HG02943 (cell line): ENCODE results near the gene BOK.
"Not testable (repeated sequence)": the region's sequence is repeated elsewhere in the genome, so short reads cannot be mapped to it uniquely, and the experiment has no call there.

Source experiments
- ATAC-seq: cut with Tn5 transposase; IDR thresholded peaks from one replicate; pipeline ENCODE4 v1.9.1; 2021; ENCODE audit warnings: mild to moderate bottlenecking, low read depth, moderate library complexity; ENCODE audit not compliant: unreplicated experiment

The BOK gene

DNA sequence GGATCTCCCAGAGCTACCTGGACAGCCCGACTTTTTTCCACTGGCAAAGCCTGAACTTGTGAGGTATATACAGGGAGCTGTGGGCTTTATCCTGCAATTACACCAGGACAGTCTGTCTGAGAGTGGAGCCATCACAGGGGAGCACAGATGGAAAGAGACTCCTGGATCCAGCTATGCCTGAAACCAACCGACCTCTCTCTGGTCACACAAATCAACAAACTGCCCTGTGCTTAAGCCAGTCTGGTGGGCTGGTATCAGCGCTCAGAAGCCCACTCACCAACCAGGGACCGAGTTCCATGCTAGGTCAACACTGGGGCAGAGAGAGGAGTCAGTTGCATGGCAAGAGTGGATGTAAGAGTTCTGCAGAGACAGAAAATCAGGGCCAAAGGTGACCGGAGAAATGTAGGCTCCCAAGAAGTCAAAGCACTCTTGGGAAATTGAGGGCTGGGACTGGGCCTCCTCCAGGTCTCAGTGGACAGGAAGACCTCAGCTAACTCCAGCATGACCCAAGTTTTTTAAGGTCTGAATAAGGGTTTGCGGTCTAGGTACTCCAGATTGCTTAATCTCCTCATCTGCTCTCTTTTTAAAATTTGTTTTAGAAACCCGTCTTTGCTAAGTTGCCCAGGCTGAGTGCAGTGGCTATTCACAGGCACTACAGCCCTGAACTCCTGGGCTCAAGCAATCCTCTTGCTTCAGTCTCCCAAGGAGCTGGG lies 3.8 kb upstream of the BOK start:
- no peak for ATAC-seq

DNA sequence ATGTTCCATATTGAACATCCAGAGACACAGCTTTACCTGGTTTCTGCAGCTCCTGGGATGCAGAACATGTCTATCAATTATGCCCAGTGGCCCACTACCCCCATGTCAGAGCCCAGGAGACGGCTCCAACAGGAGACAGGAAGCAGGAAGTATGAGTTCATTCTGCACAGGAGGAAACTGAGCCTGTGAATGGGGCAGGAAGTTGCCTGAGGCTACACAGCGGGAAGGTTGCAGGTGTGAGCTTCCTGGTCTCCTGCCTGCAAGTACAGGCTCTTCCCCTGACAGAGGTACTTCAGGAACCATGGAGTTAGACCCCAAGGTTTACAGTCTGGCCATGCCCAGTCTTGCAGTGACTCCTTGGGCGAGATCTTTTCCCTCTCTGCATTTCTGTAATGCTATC lies 2.8 kb upstream of the BOK start:
- ATAC-seq = no peak

DNA sequence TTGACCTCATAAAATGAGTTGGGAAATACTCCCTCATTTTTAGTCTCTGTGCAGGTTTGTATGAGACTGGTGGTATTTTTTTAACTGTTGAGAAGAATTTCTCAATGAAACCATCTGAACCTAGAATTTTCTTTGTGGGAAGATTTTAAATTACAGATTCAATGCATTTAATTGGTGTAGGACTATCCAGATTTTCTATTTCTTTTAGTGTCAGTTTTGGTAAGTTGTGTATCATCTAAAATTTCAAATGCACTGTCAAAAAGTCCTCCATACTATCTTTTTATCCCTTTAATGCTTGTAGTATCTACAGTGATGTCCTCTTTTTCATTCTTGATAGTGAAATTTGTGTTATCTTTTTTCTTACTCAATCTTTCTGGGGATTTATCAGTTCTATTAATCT lies 1.8 kb upstream of the BOK start:
- ATAC-seq = no peak

DNA sequence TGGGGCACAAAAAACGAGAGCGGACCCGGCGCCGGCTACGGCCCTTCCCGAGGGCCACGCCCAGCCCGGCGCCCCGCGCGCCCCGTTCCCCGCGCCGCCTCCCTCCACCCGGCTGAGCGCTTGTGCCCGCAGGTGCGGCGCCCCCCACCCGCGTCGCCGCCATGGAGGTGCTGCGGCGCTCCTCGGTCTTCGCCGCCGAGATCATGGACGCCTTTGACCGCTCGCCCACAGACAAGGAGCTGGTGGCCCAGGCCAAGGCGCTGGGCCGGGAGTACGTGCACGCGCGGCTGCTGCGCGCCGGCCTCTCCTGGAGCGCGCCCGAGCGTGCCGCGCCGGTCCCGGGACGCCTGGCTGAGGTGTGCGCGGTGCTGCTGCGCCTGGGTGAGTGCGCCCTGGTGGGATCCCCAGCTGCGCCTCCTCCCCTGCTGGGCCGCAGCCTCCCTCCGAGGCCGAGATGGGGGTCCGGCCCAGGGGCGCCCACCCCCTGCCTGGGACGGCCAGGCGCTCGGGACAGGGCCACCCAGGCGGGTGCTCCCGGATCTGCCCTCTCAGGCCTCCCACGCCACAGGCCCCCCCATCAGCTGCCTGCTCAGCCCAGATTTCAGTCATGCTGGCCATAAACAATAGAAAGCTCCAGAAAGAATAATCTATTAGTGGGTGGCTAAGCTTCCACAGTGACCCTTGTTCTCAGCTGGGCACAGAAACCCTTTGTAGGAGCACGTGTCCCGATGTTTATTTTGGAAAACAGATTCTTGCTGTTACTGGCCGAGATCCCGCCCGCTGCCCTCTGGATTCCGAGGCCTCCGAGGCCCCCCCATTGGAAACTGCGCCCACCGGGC lies 997 bp downstream of the BOK start:
- no peak for ATAC-seq

DNA sequence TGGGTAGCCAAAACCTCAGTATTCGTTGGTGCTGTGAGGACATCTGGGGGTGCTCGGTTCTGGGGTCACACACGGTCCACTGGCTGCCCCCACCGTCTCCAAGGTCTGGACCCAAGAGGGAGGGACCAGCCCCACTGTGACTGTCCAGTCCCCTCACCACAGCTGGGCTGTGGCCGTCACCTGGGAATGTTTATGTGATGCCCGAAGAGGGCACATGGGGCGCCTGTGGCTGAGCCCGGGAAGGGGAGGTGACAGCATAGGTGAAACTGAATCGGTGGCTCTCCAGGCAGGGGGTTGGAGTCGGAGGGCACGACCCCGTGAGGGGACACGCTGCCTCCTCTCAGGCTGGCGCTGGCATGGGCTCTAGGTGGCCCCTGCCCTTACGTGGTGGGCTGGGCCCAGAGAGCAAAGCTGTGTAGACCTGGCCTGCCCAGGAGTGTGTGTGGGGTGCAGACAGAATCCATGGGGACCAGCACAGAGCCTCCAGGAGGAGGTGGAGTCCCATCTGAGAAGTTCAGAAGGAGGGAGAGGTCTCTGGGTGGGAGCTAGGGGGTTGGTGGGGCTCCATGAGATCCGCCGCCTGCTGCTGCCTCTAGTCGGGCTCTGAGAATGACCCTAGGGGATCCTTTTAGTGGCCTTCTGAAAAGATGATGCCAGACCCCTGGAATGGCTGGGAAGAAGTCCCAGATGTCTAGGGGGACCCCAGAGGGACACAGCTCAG lies 1.8 kb downstream of the BOK start:
- ATAC-seq = no peak

DNA sequence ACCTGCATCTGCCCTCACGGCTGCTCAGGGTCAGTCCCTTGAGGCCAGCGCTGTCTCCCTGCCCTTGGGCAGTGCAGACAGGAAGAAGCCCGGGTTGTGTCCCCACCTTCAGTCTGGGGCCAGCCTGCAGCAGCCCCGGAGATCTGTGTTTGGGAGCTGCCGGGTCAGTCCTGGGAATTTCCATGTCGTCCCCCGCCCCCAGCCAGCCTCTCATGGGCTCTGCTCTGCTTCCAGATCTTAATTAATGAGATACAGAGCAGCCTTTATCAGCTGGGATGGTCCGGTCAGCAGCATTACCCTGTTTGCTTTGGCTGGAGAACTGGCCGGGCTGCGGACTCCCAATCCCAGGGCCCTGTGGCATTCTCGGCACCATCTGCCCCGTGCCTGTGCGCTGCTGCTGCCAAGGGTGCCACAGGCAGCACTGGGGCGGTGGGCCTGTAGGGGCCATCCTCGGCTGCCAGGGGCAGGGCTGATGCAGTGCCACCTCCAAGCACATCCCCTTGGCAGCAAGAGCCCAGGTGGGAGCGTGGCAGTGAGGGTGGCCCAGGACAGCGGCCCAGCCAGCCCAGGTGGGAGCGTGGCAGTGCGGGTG lies 2.4 kb downstream of the BOK start:
- ATAC-seq = no peak

DNA sequence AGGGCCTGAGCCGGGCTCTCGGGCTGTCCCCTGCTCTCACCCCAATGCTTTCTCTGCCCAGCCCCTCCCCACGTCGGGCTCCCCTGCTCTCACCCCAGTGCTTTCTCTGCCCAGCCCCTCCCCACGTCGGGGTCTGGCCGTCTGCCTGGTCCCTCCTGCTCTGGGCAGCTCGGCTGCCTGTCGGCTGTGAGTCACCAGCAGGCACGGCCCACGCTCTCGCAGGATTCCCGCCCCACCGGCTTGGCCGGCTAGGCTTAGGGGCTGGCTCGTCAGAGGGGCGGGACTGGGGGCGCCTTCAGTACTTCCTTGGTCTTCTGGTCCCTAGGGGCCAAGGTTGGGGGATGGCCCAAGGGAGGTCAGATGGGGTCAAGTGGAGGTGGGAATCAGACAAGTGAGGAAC lies 3.3 kb downstream of the BOK start:
- no peak for ATAC-seq

DNA sequence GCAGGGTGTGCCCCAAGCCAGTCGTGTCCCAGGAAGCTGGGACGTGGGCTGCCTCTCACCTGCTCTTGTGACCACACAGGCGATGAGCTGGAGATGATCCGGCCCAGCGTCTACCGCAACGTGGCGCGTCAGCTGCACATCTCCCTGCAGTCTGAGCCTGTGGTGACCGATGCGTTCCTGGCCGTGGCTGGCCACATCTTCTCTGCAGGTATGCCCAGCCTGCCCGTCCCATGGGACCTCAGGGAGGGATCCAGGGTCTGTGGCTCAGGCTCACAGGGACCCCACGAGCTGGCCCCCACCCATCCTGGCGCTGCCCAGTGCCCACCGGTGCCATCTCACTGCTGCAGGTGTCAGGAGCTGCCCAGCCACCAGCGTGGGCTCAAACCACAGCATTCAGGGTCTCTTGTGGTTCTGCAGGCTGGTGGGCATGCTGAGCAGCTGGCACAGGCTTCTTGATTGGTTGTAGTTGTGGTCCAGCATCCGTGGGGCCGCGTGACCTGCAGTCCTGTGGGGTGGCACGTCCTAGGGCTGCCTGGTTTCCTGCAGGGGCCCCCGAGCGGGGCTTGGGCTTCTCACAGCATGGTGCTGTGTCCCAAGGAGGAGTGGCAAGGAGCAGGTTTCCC lies 3.8 kb downstream of the BOK start:
- ATAC-seq = no peak

DNA sequence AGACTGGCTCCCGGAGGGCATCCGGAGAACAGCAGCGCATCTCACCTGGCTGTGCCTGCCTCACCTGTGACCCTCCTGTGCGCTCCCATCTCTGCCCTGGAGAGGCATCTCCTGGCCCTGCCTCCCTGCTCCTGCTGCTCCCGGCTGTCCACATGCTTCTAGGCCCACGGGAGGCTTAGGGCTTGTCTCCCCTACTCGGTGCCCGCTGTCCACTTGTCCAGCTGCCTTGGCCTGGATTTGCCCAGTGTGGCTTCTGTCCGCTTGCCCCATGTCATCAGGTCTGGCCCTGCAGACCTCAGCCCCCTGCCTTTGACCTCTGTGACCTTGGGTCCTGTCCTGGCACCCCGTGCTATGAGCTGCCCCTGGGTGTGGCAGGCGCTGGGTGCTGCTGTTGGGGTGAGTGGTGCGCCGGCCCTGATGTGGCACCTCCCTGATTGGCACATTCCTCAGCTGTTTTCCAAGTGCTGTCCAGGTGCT lies 4.5 kb downstream of the BOK start:
- ATAC-seq = no peak

DNA sequence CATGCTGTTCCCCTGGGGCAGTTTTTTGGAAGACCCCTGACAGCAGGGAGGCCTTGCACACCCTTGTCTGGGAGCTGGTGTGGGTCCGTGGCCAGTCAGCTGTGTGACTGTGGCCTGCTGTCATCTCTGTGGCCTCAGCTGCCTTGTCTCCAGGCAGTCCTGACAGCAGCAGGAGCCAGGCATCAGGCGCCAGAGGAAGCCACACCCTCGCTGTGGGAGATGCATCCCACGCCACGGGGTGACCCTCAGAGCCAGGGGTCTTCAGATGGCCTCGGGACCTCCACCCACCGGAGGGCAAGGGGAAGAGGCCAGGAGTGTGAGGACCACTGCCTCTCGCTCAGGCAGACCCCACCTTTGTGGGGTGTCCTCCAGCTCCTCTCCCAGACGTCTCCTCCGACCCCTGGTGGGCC lies 5.0 kb downstream of the BOK start:
- ATAC-seq = no peak

DNA sequence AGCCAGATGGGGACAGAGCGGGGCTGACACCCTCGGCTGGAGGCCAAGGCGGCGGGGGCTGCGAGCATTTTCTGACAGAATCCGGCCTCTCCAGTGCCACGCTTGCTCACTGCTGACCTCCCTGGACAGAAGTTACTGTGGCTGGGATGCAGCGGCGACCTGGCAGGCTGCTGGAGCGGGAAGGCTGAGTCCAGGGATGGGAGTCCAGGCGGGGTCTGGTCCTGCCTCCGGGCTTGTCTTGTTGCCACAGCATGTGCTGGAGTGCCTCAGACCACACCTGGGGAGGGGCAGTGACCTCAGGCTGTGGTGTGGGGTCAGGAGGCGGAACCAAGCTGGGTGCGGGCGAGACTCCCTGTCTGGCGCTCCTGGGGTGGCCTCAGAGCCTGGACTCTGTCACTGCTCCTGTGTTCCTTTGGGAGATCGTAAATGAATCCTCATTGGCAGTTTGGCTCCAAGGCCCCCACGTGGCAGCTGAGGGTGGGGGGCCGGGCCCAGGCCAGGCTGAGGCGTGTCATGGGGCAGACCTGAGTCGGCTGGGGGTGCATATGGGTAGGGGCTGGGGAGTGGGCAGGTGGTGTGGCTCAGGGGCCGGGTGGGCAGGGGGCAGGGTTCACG lies 5.5 kb downstream of the BOK start:
- no peak for ATAC-seq

DNA sequence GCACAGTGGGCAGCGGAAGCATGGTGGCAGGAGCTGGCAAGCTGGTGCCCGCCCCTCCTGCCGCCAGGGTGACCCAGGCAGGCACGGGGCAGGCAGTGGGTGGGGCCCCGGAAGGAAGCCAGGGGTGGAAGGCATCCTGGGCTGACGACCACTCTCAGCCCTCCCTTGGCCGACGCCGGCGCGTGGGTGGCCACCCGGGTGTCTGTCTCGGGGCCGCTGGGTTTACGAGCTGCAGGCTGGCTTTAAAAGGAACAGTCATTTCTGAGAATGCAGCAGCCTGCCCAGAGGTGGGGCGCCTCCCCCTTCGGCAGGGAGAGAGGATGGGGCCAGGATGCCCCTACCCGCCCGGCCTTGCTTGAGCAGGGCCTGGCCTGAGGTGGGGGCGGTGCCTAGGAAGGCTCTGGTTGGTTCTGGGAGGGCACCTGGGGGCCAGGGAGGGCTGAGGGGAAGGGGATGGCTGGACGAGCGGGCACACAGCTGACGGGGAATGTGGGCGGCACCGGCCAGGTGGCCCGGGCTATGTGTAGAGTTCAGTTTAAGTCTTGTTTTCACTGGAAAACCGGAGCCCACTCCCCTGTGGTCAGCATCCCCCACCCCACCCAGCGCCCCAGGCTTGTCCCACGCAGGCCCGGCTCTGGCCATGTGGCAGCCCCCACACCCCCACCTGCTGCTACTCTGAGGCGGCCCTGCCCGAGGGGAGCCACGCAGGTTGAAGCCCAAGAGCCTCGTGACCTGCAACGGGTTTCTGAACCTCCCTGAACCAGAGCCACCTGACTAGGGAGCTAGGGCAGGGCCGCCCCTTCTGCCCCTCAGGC lies 6.3 kb downstream of the BOK start:
- no peak for ATAC-seq

DNA sequence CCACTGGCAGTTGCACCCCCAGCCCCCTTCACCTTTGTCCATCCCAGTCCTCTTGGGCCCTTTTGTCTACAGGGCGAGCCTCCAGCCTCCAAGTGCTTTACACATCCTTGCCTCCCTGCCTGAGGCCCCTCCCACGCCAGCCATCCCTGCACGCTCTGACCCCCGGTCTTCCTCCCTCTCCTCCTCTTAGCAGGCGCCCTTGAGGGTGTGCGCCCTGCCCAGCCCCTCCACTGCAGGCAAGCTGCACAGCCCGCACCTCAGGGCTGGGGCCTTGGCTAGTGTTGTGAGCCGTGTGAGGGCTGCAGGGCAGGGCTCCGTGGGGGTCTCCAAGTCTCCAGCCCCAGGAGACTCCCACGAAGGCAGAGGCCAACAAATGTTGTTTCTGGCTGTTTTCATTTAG lies 6.9 kb downstream of the BOK start:
- ATAC-seq = no peak

DNA sequence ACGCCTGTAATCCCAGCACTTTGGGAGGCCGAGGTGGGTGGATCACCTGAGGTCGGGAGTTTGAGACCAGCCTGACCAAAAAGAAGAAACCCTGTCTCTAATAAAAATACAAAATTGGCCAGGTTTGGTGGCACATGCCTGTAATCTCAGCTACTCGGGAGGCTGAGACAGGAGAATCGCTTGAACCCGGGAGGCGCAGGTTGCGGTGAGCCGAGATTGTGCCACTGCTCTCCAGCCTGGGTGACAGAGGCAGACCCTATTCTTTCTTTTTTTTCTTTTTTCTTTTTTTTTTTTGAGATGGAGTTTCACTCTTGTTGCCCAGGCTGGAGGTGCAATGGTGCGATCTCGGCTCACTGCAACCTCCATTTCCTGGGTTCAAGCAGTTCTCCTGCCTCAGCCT lies 7.5 kb downstream of the BOK start:
- ATAC-seq = not testable (repeated sequence)

DNA sequence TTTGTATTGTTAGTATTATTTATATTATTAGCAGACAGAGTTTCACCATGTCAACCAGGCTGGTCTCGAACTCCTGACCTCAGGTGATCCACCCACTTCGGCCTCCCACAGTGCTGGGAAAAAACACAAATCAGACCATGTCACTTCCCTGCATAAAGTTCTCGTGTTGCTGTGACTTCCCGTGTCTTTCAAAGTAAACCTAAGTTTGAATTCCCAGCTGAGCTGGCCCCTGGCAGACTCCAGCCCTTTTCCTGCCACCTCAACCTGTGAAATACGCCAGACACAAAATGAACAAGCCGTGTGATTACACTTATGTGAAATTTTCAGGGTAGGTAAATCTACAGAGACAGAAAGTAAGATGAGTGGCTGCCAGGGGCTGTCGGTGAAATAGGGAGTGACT lies 7.9 kb downstream of the BOK start:
- no peak for ATAC-seq

DNA sequence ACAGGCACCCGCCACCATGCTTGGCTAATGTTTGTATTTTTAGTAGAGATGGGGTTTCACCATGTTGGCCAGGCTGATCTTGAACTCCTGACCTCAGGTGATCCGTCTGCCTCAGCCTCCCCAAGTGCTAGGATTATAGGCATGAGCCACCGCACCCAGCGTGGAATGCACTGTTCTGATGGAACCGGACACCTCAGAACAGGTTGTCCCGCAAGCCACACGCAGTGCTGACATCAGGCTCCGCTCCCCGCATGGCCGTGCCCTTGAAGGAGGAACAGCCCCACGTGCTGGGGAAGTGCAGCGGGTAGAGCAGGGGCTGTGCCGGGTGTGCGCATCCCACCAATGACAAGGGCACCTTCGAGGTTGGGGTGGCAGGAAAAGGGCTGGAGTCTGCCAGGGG lies 8.7 kb downstream of the BOK start:
- ATAC-seq = not testable (repeated sequence)

DNA sequence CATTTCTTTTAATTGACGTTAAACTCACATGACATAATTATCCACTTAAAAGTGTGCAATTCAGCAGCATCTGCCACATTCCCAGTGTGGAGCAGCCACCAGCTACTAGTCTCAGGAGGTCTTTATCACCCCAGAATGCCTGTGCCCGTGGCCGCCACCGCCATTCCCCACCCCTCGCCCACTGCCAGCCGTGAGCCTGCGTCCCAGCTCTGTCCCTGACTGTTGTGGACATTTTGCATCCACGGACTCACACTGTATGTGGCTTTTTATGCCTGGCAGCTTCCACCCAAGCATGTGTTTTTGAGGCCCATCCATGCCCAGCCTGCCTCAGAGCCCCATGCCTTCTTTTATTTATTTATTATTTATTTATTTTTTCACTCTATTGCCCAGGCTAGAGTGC lies 9.2 kb downstream of the BOK start:
- ATAC-seq = no peak

DNA sequence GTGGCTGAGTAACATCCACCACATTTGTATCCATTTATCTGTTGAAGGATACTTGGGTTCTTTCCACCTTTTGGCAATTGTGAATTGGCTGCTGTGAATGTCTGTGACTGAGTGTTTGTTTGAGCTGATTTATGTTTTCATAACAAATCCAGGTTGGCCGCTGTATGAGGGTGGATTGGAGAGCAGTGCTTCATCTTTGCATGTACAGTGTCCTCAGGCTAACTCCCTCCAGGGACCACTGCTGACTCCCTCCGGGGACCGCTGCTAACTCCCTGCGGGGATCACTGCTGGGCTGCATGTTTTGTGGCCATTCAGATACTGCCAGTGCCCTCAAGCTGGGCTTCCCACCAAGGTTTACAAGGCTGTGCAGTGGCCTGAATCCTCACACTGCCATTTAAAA lies 10.2 kb downstream of the BOK start:
- ATAC-seq = no peak

DNA sequence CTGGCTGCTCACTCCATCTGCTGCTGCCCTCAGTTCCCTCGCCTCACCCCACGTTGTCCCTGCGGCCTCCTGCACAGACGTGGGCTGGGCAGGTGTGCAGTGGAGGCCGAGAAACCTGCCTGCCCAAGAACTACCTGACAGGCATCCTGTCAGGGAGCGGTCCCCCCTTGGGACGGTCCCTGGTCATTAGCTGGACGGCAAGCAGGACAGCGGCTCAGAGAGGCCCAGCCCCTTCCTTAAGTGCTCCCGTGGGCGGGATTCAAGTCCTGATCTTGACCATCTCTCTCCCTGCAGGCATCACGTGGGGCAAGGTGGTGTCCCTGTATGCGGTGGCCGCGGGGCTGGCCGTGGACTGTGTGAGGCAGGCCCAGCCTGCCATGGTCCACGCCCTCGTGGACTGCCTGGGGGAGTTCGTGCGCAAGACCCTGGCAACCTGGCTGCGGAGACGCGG lies 11.3 kb downstream of the BOK start:
- ATAC-seq = no peak
